HG02610 (cell line): Measurements from ENCODE around the gene IQCF5.
"Not testable (repeated sequence)": the region's sequence is repeated elsewhere in the genome, so short reads cannot be mapped to it uniquely, and the experiment has no call there.

Source experiments
- ATAC-seq: cut with Tn5 transposase; IDR thresholded peaks from one replicate; pipeline ENCODE4 v1.9.1; 2021; ENCODE audit warnings: mild to moderate bottlenecking, moderate library complexity; ENCODE audit not compliant: unreplicated experiment

IQCF5 gene

GRCh38 chr3:51869304-51869703, 6.1 kb downstream of the IQCF5 start:
- ATAC-seq, result no peak

GRCh38 chr3:51868896-51869295, 6.5 kb downstream of the IQCF5 start:
- ATAC-seq, result not testable (repeated sequence)

GRCh38 chr3:51862886-51863285, 12.5 kb downstream of the IQCF5 start:
- no peak for ATAC-seq

DNA sequence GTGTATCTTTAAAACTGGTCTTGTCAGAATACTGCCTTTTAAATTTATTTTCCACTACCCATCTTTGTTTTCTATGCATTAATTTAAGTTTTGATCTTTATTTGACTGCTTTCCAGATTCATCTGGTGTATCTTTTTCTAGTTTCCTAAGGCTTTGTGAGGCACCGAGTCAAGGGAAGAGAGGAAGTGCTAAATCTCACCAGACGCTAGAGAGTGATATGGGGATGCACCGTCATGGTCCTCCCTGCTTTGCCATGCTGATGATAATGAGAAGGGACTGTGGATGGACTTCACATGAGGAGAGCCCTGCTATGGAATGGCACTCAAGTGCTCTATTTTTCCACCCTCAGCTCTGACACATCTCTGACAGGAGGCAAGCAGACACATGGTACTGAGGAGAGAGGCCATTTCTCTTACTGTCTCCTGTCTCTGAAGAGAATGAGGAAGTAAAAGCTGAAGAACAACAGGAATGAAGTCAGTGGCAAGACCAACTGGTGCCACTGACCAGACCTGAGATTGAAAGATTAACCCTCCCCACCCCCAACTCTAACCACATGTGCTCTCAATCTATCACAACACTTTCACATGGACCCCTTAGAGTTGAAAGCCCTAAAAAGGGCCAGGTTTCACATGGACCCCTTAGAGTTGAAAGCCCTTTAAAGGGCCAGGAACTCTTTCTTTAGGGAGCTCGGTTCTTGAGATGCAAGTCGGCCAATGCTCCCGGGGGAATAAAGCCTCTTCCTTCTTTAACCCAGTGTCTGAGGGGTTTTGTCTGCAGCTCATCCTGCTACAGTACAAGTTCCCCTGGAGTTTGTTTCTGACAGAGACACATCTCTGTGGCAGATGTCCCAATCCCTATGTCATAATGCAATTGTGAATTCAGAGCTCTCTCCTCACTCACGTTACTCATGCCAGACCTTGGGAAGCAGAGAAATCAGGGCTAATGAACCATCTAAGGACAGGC, 14.4 kb downstream of the IQCF5 start, which contains the start of gene IQCF2:
IQCF2 (plus strand) TSS at position 913 of the 963 bp plus-strand sequence. CDS start 52 bp downstream, outside the sequence.
- ATAC-seq, result no peak

DNA sequence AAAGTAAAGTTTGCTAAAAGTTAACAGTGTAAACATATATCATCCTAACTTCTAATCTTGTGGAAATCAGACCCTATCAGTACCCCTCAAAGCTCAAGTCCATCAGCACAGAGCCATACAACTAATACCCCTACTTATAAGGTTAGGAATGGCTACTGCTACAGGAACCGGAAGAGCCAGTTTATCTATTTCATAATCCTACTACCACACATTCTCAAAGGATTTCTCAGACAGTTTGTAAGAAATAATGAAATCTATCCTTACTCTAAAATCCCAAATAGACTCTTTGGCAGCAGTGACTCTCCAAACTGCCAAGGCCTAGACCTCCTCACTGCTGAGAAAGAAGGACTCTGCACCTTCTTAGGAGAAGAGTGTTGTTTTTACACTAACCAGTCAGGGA, 20.0 kb downstream of the IQCF5 start:
- ATAC-seq, result not testable (repeated sequence)

GRCh38 chr3:51845129-51845528, 30.3 kb downstream of the IQCF5 start:
- no peak for ATAC-seq

- no peak for ATAC-seq
Observed at GRCh38 chr3:51836606-51837005, 38.8 kb downstream of the IQCF5 start.

DNA sequence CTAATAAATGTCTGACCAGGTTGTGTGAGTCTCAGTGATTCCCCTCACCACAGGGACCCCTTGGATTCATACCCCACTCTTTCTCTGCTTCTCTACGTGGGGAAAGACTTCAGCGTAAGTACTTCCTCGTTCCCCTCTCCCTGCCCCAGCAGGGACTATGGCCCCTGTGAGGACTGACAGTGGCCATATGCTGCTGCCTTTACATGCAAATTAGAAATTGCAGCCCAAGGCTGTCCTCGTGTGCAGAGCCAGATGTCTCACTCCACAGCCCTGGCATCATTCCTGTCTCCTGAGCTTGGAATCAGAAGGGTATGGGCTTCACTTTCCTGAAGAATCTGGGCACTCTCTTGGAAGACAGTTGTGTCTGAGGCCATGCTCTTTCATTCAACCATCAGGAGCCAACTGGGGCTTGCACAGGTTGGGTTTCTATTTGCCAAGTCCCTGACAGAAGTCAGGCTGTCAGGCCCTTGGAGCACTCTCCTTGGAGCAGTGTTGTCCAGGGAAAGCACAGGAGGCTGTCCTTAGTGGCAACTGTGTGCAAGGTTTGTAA, 44.5 kb downstream of the IQCF5 start:
- ATAC-seq, result no peak

GRCh38 chr3:51830345-51830744, 45.1 kb downstream of the IQCF5 start:
- no peak for ATAC-seq

DNA sequence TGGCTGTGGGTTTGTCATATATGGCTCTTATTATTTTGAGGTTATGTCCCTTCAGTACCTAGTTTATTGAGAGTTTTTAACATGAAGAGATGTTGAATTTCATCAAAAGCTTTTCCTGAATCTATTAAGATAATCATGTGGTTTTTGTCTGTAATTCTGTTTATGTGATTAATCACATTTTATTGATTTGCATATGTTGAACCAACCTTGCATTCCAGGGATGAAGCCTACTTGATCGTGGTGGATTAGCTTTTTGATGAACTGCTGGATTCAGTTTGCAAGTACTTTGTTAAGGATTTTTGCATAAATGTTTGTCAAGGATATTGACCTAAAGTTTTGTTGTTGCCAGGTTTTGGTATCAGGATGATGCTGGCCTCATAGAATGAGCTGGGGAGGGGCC, 47.1 kb downstream of the IQCF5 start:
- ATAC-seq, result no peak
